MCF 10A (cell line): ENCODE results near the gene SUPT20HL2. TPM values are rescaled to one million over a fixed set of nuclear protein-coding genes. Genes with fewer than 3 reads are reported as not detected.

Experiments
- BruUV-seq: library from RNA; stranded (reverse); fragments of 400-500 nt; replicated peaks from 2 replicates; lab custom pipeline; 2021; lab: Mats Ljungman, UMichigan
- CTCF ChIA-PET: fragments of 300-600 bp; sonication (Branson Sonifier 250); formaldehyde crosslinking; extraction: SDS; loops from one replicate; lab custom pipeline; 2021; ENCODE audit warnings: antibody characterized with exemption, inconsistent platforms; lab: Yijun Ruan, JAX
- POLR2A ChIA-PET: fragments of 300-600, 350-650 bp; sonication (Branson Sonifier 250); formaldehyde crosslinking; extraction: SDS; loops from one replicate; lab custom pipeline; 2020; ENCODE audit warnings: antibody characterized with exemption, inconsistent platforms; lab: Yijun Ruan, JAX
- DNase-seq: peaks from one replicate; pipeline ENCODE4 v3.0.0-alpha.2; 2018; ENCODE audit not compliant: unreplicated experiment
- H3K27ac Mint-ChIP-seq: one replicate; pipeline ENCODE4 v1.8.0; 2022; ENCODE audit warnings: mild to moderate bottlenecking, low read depth, mixed read lengths; ENCODE audit not compliant: unreplicated experiment
- H3K27me3 Mint-ChIP-seq: one replicate; pipeline ENCODE4 v1.8.0; 2022; ENCODE audit warnings: mixed read lengths; ENCODE audit not compliant: insufficient read depth, unreplicated experiment
- H3K36me3 Mint-ChIP-seq: one replicate; pipeline ENCODE4 v1.8.0; 2022; ENCODE audit warnings: mild to moderate bottlenecking, moderate library complexity, mixed read lengths; ENCODE audit not compliant: insufficient read depth, unreplicated experiment
- H3K4me1 Mint-ChIP-seq: one replicate; pipeline ENCODE4 v1.8.0; 2022; ENCODE audit warnings: mixed read lengths; ENCODE audit not compliant: insufficient read depth, unreplicated experiment
- H3K4me3 Mint-ChIP-seq: one replicate; pipeline ENCODE4 v1.8.0; 2022; ENCODE audit warnings: mild to moderate bottlenecking, moderate library complexity, mixed read lengths; ENCODE audit not compliant: unreplicated experiment
- H3K9me3 Mint-ChIP-seq: one replicate; pipeline ENCODE4 v1.8.0; 2022; ENCODE audit warnings: mixed read lengths; ENCODE audit not compliant: unreplicated experiment
- CTCF ChIP-seq: fragments of 200-600 bp; IDR thresholded peaks from one replicate; pipeline ENCODE4 v1.8.0; 2022; ENCODE audit warnings: antibody characterized with exemption, mild to moderate bottlenecking; ENCODE audit not compliant: unreplicated experiment
- intact Hi-C: fragments of 100-400 bp; cut with micrococcal nuclease; formaldehyde crosslinking; loops from 2 replicates; pipeline ENCODE4 v1.14.1; 2022
- total RNA-seq: library from RNA; stranded (reverse); gene quantifications from 2 replicates; pipeline ENCODE4 v1.2.3, GENCODE V29; 2022

SUPT20HL2 gene
- total RNA-seq, 1 experiment from 2014 or later = not detected

GRCh38 chrX:24334461-24334860 lies 20.6 kb upstream of the SUPT20HL2 start:
- no peaks in the 10 kb centered on the region for H3K9me3 Mint-ChIP-seq
- H3K4me1 Mint-ChIP-seq = no peaks in the 10 kb centered on the region
- no peak for TF ChIP-seq CTCF
- POLR2A ChIA-PET = no interaction called here
- DNase-seq = no peak
- H3K27me3 Mint-ChIP-seq = peaks cover 52% of the 10 kb centered on the region
- H3K27ac Mint-ChIP-seq = no peak overlapping the region
- BruUV-seq = no TSS peak
- no peaks in the 10 kb centered on the region for H3K36me3 Mint-ChIP-seq
- H3K4me3 Mint-ChIP-seq = no peak overlapping the region
- CTCF ChIA-PET = no interaction called here
- intact Hi-C loops = no loop called here

- Mint-ChIP-seq H3K9me3 (no peaks in the 10 kb centered on the region), H3K27ac (no peak overlapping the region), H3K4me1 (no peaks in the 10 kb centered on the region), H3K36me3 (no peaks in the 10 kb centered on the region), H3K4me3 (no peak overlapping the region), H3K27me3 (peaks cover 57% of the 10 kb centered on the region)
- no peak for TF ChIP-seq CTCF
- ChIA-PET POLR2A (interaction anchor here (0.6 kb wide), 1 partner anchor 94 kb away, joined by 3 read pairs; no protein-coding TSS in a partner anchor), CTCF (no interaction called here)
- no TSS peak for BruUV-seq
- no peak for DNase-seq
- intact Hi-C loops = no loop called here
Measured at GRCh38 chrX:24333371-24333770, 19.5 kb upstream of the SUPT20HL2 start.

GRCh38 chrX:24332878-24333277 lies 19.0 kb upstream of the SUPT20HL2 start:
- ChIA-PET CTCF (no interaction called here), POLR2A (no interaction called here)
- Mint-ChIP-seq H3K4me1 (no peaks in the 10 kb centered on the region), H3K27me3 (peaks cover 62% of the 10 kb centered on the region), H3K9me3 (no peaks in the 10 kb centered on the region), H3K4me3 (no peak overlapping the region), H3K27ac (no peak overlapping the region), H3K36me3 (no peaks in the 10 kb centered on the region)
- BruUV-seq = no TSS peak
- DNase-seq = no peak
- TF ChIP-seq CTCF = no peak
- intact Hi-C loops = no loop called here

GRCh38 chrX:24325231-24325630 lies 11.4 kb upstream of the SUPT20HL2 start:
- Mint-ChIP-seq H3K27me3 (peaks cover 82% of the 10 kb centered on the region), H3K9me3 (no peaks in the 10 kb centered on the region), H3K4me1 (no peaks in the 10 kb centered on the region), H3K36me3 (no peaks in the 10 kb centered on the region), H3K4me3 (no peak overlapping the region), H3K27ac (no peak overlapping the region)
- POLR2A ChIA-PET = no interaction called here
- CTCF ChIA-PET = interaction anchor here (0.6 kb wide), 1 partner anchor 65 kb away, joined by 3 read pairs; no protein-coding TSS in a partner anchor
- no peak for TF ChIP-seq CTCF
- no peak for DNase-seq
- no TSS peak for BruUV-seq
- intact Hi-C loops = no loop called here
